H9 (cell line): Measurements from ENCODE around the gene ANKRD13B. TPM values are rescaled to one million over a fixed set of nuclear protein-coding genes. Genes with fewer than 3 reads are reported as not detected.

Experiments used
- DNase-seq: peaks from one replicate; pipeline ENCODE4 v3.0.0-alpha.2; 2017
- H2AFZ ChIP-seq: one replicate; pipeline ENCODE4 v1.6.1; 2013; ENCODE audit warnings: mild to moderate bottlenecking, low read length, control low read depth, moderate library complexity
- H2AK5ac ChIP-seq: 2 replicates; pipeline ENCODE4 v1.6.1; 2013; ENCODE audit warnings: low read length, control low read depth, mixed read lengths; ENCODE audit not compliant: insufficient read length
- H2BK120ac ChIP-seq: one replicate; pipeline ENCODE4 v1.6.1; 2013; ENCODE audit warnings: low read depth, mild to moderate bottlenecking, low read length, control low read depth, inconsistent platforms; ENCODE audit not compliant: poor library complexity, severe bottlenecking
- H2BK12ac ChIP-seq: 2 replicates; pipeline ENCODE4 v1.6.1; 2013; ENCODE audit warnings: low read length, control low read depth, mixed read lengths, low read depth; ENCODE audit not compliant: insufficient read length
- H2BK15ac ChIP-seq: 2 replicates; pipeline ENCODE4 v1.6.1; 2013; ENCODE audit warnings: low read depth, low read length, control low read depth
- H2BK20ac ChIP-seq: one replicate; pipeline ENCODE4 v1.6.1; 2013; ENCODE audit warnings: low read depth, mild to moderate bottlenecking, low read length, control low read depth, inconsistent platforms; ENCODE audit not compliant: poor library complexity, severe bottlenecking
- H2BK5ac ChIP-seq: 2 replicates; pipeline ENCODE4 v1.6.1; 2013; ENCODE audit warnings: low read length, control low read depth, mixed read lengths; ENCODE audit not compliant: insufficient read length
- H3K14ac ChIP-seq: 2 replicates; pipeline ENCODE4 v1.6.1; 2013; ENCODE audit warnings: low read length, control low read depth; ENCODE audit not compliant: insufficient read depth
- H3K18ac ChIP-seq: 2 replicates; pipeline ENCODE4 v1.6.1; 2013; ENCODE audit warnings: low read depth, mild to moderate bottlenecking, mixed read lengths, low read length, control low read depth; ENCODE audit not compliant: insufficient read length
- H3K23ac ChIP-seq: 2 replicates; pipeline ENCODE4 v1.6.1; 2013; ENCODE audit warnings: low read length, control low read depth, mixed read lengths, low read depth; ENCODE audit not compliant: insufficient read length
- H3K23me2 ChIP-seq: 2 replicates; pipeline ENCODE4 v1.6.1; 2013; ENCODE audit warnings: low read depth, mild to moderate bottlenecking, mixed read lengths, low read length, control low read depth; ENCODE audit not compliant: insufficient read length, poor library complexity, severe bottlenecking
- H3K27ac ChIP-seq: 2 replicates; pipeline ENCODE4 v1.5.1; 2013; ENCODE audit warnings: low read length, control low read depth, mixed read lengths, low read depth; ENCODE audit not compliant: insufficient read length
- H3K27me3 ChIP-seq: 2 replicates; pipeline ENCODE4 v1.6.1; 2013; ENCODE audit warnings: low read length, control low read depth, inconsistent platforms; ENCODE audit not compliant: insufficient read depth
- H3K4ac ChIP-seq: 2 replicates; pipeline ENCODE4 v1.6.1; 2013; ENCODE audit warnings: low read depth, mild to moderate bottlenecking, control low read depth, inconsistent platforms, low read length, moderate library complexity
- H3K4me1 ChIP-seq: 2 replicates; pipeline ENCODE4 v1.6.1; 2013; ENCODE audit warnings: low read length, control low read depth, inconsistent platforms; ENCODE audit not compliant: insufficient read depth
- H3K4me2 ChIP-seq: 2 replicates; pipeline ENCODE4 v1.6.1; 2013; ENCODE audit warnings: low read length, control low read depth, mixed read lengths; ENCODE audit not compliant: insufficient read length, insufficient read depth
- H3K56ac ChIP-seq: 2 replicates; pipeline ENCODE4 v1.6.1; 2013; ENCODE audit warnings: low read depth, mild to moderate bottlenecking, mixed read lengths, low read length, control low read depth; ENCODE audit not compliant: insufficient read length
- H3K79me1 ChIP-seq: 2 replicates; pipeline ENCODE4 v1.6.1; 2013; ENCODE audit warnings: low read depth, mild to moderate bottlenecking, moderate library complexity, low read length, control low read depth, inconsistent platforms; ENCODE audit not compliant: insufficient read depth, poor library complexity, severe bottlenecking
- H3K79me2 ChIP-seq: 2 replicates; pipeline ENCODE4 v1.6.1; 2013; ENCODE audit warnings: low read length, control low read depth, inconsistent platforms; ENCODE audit not compliant: insufficient read depth
- H3K9ac ChIP-seq: 2 replicates; pipeline ENCODE4 v1.6.1; 2013; ENCODE audit warnings: low read length, control low read depth, mixed read lengths; ENCODE audit not compliant: insufficient read length; ENCODE audit errors: extremely low read depth
- H3K9me3 ChIP-seq: one replicate; pipeline ENCODE4 v1.6.1; 2013; ENCODE audit warnings: low read depth, low read length, inconsistent platforms; ENCODE audit not compliant: control insufficient read depth
- H3T11ph ChIP-seq: one replicate; pipeline ENCODE4 v1.6.1; 2013; ENCODE audit warnings: mild to moderate bottlenecking, low read length, control low read depth, inconsistent platforms
- H4K20me1 ChIP-seq: one replicate; pipeline ENCODE4 v1.6.1; 2013; ENCODE audit not compliant: control insufficient read depth, insufficient read length, insufficient read depth
- H4K5ac ChIP-seq: 2 replicates; pipeline ENCODE4 v1.6.1; 2013; ENCODE audit warnings: low read depth, mild to moderate bottlenecking, mixed read lengths, low read length, control low read depth; ENCODE audit not compliant: insufficient read length
- H4K8ac ChIP-seq: replicated peaks from 2 replicates; pipeline ENCODE4 v1.6.1; 2013; ENCODE audit warnings: low read length, control low read depth, mixed read lengths, low read depth; ENCODE audit not compliant: insufficient read length
- H4K91ac ChIP-seq: 2 replicates; pipeline ENCODE4 v1.6.1; 2013; ENCODE audit warnings: low read depth, mild to moderate bottlenecking, moderate library complexity, mixed read lengths, low read length, control low read depth; ENCODE audit not compliant: insufficient read length
- H3K27ac Mint-ChIP-seq, 3 experiments: 2 replicates in 2 of 3; 3 replicates in 1 of 3; pipeline ENCODE4 v1.8.0; 2020 to 2021; ENCODE audit warnings: mixed read lengths in 3 of 3, mild to moderate bottlenecking in 1 of 3, moderate library complexity in 1 of 3
- H3K27me3 Mint-ChIP-seq: 2 replicates; pipeline ENCODE4 v1.8.0; 2021; ENCODE audit warnings: low read depth, mild to moderate bottlenecking, moderate library complexity, mixed read lengths
- H3K36me3 Mint-ChIP-seq, 3 experiments: 2 replicates in 2 of 3; 3 replicates in 1 of 3; pipeline ENCODE4 v1.8.0; 2020 to 2021; ENCODE audit warnings: low read depth in 3 of 3, mixed read lengths in 3 of 3; ENCODE audit not compliant: insufficient read depth in 1 of 3
- H3K4me1 Mint-ChIP-seq, 2 experiments: 2 replicates each; pipeline ENCODE4 v1.8.0; 2020; ENCODE audit warnings: mixed read lengths in 2 of 2
- H3K4me3 Mint-ChIP-seq, 2 experiments: 2 replicates in 1 of 2; 3 replicates in 1 of 2; pipeline ENCODE4 v1.8.0; 2020 to 2021; ENCODE audit warnings: mild to moderate bottlenecking in 2 of 2, mixed read lengths in 2 of 2, moderate library complexity in 1 of 2
- H3K9me3 Mint-ChIP-seq, 2 experiments: 2 replicates in 1 of 2; 3 replicates in 1 of 2; pipeline ENCODE4 v1.8.0; 2020; ENCODE audit warnings: mild to moderate bottlenecking in 2 of 2, mixed read lengths in 2 of 2, moderate library complexity in 1 of 2
- WGBS: extraction: QIAGEN DNeasy Blood & Tissue Kit; methylation state at CpG from one replicate; pipeline ENCODE4 v1.1.7; 2013; ENCODE audit warnings: missing lambda C conversion rate, low lambda C conversion rate, mixed read lengths; ENCODE audit not compliant: insufficient read length; ENCODE audit errors: extremely low coverage; 5-methylcytosine and 5-hydroxymethylcytosine counted together
- total RNA-seq: library from RNA; stranded (reverse); gene quantifications from 2 replicates; pipeline ENCODE4 v1.2.1, GENCODE V29; 2021
- TF ChIP-seq, protein P1 (sequence below): fragments of 200-600 bp; sonication (generic); conservative IDR thresholded peaks from 3 replicates; pipeline ENCODE4 v1.8.0; 2021; ENCODE audit warnings: antibody characterized with exemption, mild to moderate bottlenecking

ANKRD13B gene
- total RNA-seq, 1 experiment from 2014 or later = 24.2 TPM

DNA sequence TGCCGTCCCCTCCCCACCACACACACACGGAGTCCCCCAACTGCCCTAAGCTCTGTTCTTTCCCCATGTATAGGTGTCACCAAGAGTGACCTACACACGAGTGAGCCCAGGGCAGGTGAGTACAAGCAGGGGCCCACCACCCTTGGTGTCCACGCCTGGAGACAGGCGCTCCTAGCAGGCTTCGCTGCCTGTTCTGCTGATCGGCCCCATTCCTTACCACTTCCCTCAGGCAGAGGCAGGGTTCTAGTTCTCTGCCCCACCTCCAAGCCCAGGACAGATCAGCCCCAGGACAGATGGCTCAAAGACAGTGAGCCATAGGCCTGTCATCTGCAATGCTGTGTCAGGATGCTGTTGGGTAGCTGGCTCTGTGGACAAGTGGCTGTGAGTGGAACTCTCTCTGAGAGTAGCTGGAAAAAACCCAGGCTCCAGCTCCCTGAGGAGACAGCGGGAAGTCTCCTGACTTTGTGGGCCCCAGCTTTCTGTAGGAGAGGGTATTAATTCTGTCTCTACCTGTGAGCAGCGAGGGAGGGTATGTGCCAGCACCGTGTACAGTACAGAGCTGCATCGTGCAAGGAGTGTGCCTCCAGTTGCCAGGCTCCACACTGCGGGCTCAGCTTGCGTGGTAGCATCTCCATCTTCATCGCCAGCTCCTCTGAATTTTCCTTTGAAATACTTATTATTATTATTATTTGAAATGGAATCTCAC lies 23.5 kb upstream of the ANKRD13B start:
- H3K27ac ChIP-seq = no peak overlapping the region
- no peak overlapping the region for H2BK15ac ChIP-seq
- no peak overlapping the region for H2AFZ ChIP-seq
- no peaks in the 10 kb centered on the region for H3K9me3 ChIP-seq
- H3K9me3 Mint-ChIP-seq = no peaks in the 10 kb centered on the region; a peak in 1 of 5 replicates
- H3K79me2 ChIP-seq = no peaks in the 10 kb centered on the region
- H3K36me3 Mint-ChIP-seq = peaks cover 3 to 18% (median 16%) of the 10 kb centered on the region in 3 experiments; a peak in 6 of 7 replicates
- H3K14ac ChIP-seq = no peak overlapping the region
- peak overlapping the region; percentile 64 for H3K4me2 ChIP-seq
- no peak overlapping the region for H2BK20ac ChIP-seq
- H3K9ac ChIP-seq = no peak overlapping the region
- H2BK5ac ChIP-seq = no peak overlapping the region
- H4K20me1 ChIP-seq = no peaks in the 10 kb centered on the region
- WGBS = no CpG with 5 or more reads among the region's 14 CpGs
- no peak overlapping the region for H3K23ac ChIP-seq
- no peak overlapping the region for H4K91ac ChIP-seq
- H3K27ac Mint-ChIP-seq = peak overlapping the region in 1 of 3 experiments; percentile 87; a peak in 1 of 7 replicates
- peaks cover 23% of the 10 kb centered on the region for H3K23me2 ChIP-seq
- no peak overlapping the region for H3T11ph ChIP-seq
- H3K27me3 Mint-ChIP-seq = peaks cover 40% of the 10 kb centered on the region
- no peaks in the 10 kb centered on the region for H3K4me1 ChIP-seq
- TF ChIP-seq, protein P1, sequence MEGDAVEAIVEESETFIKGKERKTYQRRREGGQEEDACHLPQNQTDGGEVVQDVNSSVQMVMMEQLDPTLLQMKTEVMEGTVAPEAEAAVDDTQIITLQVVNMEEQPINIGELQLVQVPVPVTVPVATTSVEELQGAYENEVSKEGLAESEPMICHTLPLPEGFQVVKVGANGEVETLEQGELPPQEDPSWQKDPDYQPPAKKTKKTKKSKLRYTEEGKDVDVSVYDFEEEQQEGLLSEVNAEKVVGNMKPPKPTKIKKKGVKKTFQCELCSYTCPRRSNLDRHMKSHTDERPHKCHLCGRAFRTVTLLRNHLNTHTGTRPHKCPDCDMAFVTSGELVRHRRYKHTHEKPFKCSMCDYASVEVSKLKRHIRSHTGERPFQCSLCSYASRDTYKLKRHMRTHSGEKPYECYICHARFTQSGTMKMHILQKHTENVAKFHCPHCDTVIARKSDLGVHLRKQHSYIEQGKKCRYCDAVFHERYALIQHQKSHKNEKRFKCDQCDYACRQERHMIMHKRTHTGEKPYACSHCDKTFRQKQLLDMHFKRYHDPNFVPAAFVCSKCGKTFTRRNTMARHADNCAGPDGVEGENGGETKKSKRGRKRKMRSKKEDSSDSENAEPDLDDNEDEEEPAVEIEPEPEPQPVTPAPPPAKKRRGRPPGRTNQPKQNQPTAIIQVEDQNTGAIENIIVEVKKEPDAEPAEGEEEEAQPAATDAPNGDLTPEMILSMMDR = no peak
- H3K79me1 ChIP-seq = no peaks in the 10 kb centered on the region
- no peak overlapping the region for H3K56ac ChIP-seq
- no peak overlapping the region for H3K4ac ChIP-seq
- no peak overlapping the region for H2AK5ac ChIP-seq
- no peak for DNase-seq
- no peak overlapping the region for H4K8ac ChIP-seq
- no peak overlapping the region for H3K18ac ChIP-seq
- H2BK12ac ChIP-seq = no peak overlapping the region
- H3K4me3 Mint-ChIP-seq = peak overlapping the region; percentile 75 to 89
- H4K5ac ChIP-seq = no peak overlapping the region
- H3K4me1 Mint-ChIP-seq = peaks cover 13 to 24% of the 10 kb centered on the region in 2 experiments
- H2BK120ac ChIP-seq = no peak overlapping the region
- H3K27me3 ChIP-seq = peaks cover 8% of the 10 kb centered on the region; the same call in 1 of the 2 replicates
